HG02763 (cell line): ENCODE data around the gene NEGR1.

Source experiments
- ATAC-seq: cut with Tn5 transposase; IDR thresholded peaks from one replicate; pipeline ENCODE4 v1.9.1; 2021; ENCODE audit warnings: mild to moderate bottlenecking, moderate library complexity; ENCODE audit not compliant: unreplicated experiment

NEGR1 gene

GRCh38 chr1:71592646-71593274 lies 689.6 kb downstream of the NEGR1 start:
- no peak for ATAC-seq

DNA sequence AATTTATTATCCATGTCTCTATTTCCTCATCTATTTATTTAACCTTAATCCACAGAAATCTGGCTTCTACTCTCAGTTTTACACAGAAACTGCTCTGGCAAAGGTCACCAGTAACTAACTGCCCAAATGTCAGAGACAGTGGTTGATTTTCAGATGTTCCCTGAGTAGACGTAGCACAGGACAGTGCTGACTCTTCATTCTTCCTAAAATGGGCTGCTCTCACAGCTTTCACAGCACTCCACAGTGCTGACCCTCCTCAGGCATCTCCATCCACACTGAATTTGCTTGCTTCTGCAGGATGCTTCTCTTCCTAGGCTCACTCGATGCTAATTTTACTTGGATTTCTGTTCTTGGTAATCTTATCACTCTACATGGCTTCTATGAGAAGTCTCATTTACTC lies 693.3 kb downstream of the NEGR1 start:
- ATAC-seq, result no peak

- no peak for ATAC-seq
Measured at GRCh38 chr1:71587961-71588360, 694.4 kb downstream of the NEGR1 start.

DNA sequence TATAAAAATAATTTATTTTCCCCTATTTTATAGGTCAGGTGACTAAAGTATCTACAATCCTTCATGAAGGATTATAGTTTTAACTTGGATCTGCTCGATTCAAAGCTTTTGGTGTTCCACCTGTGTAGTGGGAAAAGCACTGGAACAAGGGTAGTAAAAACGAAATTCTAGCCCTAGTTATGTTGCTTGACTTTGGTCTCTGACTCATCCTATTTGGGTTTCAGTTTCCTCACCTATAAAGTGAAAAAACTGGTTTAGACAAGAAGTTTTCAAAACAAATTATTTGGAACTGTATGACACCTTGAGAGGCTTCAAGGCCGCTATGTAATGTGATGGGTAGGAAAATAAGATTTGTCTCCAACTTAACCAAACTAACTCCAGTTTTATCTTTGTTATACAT lies 696.3 kb downstream of the NEGR1 start:
- no peak for ATAC-seq

DNA sequence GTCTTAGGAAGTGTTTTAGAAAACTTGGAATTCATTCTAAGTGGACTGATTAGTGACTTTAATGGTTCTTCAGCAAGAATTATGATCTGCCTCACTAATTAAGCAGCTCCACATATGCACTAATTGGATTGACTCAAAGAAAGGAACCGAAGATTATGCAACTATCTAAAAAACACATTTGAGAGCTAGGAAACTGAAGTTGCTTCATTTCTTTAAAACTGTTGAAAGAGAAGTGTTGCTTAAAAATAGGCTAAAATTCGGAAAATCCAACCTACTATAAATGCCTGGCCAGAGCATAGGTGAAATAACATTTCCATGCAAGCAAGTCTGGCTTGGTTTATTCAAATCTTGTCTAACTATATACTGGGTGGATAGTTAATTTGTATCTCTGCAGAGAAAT lies 698.6 kb downstream of the NEGR1 start:
- no peak for ATAC-seq

- ATAC-seq, result no peak
Measured at GRCh38 chr1:71582673-71583072, 699.7 kb downstream of the NEGR1 start.

DNA sequence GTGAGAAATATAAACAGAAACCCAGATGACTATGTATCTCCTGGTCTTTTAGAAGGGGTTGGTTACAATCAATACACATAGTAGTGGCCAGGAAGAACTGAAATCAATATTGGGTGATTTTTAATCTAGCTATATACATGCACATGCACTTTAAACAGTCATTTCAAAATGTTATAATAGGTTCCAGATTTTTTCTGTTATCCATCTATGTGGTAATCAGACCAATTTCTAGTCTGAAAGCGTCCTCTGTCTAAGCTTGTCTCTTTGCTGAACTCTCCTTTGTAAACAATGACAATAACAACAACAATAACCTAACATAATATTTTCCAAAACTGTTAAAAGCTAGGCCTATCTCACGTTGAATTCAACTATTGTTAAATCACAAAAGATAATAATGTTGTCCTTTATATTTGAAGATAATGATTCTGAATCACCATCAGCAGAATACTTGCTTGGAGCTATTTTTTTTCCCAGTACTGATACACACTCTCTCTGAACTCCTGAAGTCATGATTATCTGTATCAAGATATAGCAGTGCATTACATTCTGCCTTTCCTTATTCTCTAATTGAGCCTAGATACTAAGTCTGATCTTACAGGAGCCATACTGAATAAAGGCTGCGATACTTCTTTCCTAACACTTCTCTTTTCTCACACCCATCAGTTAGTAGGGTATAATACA lies 704.7 kb downstream of the NEGR1 start:
- ATAC-seq, result no peak

DNA sequence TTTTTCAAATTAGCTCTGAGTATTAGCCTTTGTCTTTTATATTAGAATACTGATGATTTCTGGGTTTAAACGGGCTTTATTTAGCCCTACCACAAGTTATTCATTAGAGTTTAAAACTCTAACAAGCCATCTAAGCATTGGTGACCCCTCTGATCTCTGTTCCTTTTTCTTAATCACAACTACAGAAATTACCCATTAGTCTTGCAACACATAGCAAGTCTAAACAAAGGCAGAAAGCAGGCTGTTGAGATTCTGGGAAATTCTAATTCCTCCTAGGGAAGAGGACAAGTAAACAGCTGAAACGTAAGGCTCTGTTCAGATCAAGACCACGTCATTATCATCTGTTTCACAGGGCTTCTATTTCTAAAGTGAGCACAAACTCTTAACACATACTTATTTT lies 710.3 kb downstream of the NEGR1 start:
- no peak for ATAC-seq

- ATAC-seq, result no peak
Measured at GRCh38 chr1:71566413-71566812, 715.9 kb downstream of the NEGR1 start.

- no peak for ATAC-seq
Measured at GRCh38 chr1:71565831-71566230, 716.5 kb downstream of the NEGR1 start.

- no peak for ATAC-seq
Measured at GRCh38 chr1:71565262-71565661, 717.1 kb downstream of the NEGR1 start.

DNA sequence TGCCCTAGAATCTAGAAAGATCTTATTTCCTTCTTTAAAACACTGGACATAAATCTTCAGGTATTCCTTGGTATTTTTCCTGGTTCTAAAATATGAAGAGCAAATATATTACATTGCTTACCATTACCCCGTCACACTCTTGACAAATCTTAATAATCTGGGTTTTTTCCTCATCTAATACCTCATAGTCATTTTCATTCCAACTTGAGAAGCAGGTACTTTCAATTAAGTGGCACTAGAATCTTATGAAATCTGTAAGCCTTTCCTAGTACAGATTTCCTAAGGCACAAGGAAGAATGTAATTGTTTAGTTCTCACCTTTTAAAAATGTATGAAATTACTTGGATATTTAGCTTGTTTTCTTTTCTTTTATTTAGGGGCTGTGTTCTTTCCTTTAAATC lies 720.0 kb downstream of the NEGR1 start:
- ATAC-seq, result no peak

- ATAC-seq, result no peak
Measured at GRCh38 chr1:71561729-71562128, 720.6 kb downstream of the NEGR1 start.

GRCh38 chr1:71561206-71561605 lies 721.1 kb downstream of the NEGR1 start:
- no peak for ATAC-seq

DNA sequence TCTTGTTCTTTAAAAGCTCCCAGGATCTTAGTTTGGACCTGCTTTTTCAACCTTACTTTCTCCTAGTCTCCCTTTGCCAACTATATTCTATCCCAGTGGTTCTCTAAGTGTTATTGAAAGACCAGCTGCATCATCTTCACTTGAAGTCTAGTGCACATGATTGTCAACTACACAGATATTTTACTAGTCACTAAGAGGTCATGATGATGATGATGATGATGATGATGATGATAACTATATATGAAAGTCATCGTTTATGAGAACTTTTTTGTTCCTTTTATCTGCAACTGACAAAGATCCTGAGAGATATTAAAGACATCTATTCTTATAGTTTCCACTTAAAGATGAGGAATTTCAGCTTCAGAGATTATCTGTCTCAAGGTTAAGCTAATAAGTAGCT lies 722.5 kb downstream of the NEGR1 start:
- ATAC-seq, result no peak

GRCh38 chr1:71557138-71557537 lies 725.2 kb downstream of the NEGR1 start:
- ATAC-seq, result no peak

DNA sequence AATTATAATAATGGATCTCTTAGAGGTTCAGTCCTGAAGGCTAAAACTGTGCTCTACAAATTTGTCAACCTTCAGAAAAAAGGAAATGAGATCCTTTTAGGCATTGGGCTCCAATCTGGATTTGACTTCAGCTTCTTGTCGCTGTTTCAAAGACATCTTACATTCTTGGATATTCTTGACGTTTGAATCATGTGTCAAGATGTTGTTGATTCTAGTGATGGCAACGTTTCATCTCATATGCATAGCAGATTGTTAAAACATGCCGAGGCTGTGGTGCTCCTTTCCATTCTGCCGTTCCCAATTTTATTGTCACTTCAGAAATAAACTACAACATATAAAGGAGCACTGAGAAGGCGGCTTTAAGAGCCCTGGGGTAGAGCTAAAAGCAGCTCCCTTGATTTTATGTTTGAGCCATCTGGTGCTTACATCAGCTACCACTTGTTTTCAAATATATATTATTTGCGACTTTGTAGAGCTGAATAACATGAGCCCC lies 733.9 kb downstream of the NEGR1 start:
- ATAC-seq, result no peak

DNA sequence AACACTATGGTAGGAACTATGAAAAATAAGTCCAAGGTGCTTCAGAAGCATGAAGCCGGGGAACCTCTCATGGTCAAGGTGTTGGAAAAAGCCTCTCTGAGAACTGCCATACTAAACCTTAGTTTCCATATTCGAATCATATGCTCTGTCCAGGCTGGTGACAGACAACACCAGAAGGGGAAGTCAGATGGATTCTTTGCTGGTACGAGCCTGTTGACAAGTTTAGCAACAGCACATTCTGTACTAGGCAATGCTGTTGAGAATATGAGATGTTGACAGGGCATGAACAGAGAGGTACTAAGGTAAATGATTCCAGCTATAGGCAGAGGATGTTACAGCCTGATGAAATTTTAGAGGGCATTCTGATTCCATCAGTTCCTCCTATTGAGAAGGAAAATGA lies 740.2 kb downstream of the NEGR1 start:
- no peak for ATAC-seq

DNA sequence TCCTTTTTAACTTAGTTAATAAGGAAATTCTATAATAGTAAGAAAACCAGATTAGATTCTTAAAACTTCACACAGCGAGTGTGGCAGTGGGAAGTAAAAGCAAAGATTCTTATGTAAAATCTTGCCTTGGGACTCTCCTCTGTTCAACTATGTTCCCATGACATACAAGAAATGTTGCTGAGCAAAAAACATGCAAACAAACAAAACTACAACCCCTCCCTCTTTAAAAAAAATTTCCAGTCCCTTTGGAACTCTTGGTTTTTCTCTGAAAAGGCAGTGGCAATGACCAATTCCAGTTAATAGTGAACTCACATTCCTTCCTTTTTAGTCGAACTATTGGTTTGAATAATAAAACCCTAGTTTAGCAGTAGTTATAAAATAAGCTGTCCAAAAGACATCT lies 748.4 kb downstream of the NEGR1 start:
- ATAC-seq, result no peak

DNA sequence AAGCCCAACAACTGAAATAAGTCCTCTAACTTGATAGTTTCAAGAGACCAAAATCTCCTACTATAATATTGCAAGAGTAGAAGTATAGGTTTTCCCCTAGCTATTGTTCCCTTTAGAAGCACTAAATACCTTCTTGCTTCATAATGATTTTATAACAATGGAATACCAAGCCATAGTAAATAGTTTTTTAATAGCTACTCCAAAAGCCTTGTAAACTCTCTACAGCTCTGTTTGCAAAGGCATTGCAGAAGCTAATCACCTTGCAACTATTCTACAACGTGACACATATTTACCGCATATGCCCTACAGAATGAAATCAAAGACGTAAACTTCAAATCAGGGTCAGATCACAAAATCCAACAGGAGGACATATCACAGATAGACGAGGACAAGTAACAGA lies 750.0 kb downstream of the NEGR1 start:
- no peak for ATAC-seq

DNA sequence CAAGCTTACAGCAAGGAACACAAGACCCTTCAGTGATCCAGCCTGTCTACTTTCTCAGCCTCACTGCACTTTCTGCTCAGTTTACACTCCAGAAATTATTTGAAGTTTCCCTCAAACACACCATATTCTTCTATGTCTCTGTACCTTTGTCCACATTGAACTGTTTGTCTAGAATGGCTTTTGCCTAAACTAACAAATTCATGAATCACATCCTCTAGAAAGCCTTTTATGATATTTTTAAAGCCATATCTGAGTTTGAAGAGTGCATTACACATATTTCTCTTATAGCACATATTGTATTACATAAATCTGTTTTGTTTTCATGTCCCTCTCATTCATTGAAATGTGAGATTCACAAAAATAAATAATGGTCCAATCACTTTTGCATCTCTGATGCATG lies 755.5 kb downstream of the NEGR1 start:
- ATAC-seq, result no peak

- no peak for ATAC-seq
Measured at GRCh38 chr1:71522721-71523120, 759.6 kb downstream of the NEGR1 start.
